MM.1S (cell line): ENCODE measurements around the gene UCMA.

Experiments
- DNase-seq: peaks from one replicate; pipeline ENCODE4 v3.0.0-alpha.2; 2015
- H2AFZ ChIP-seq: fragments of 300-600 bp; sonication (generic); 2 replicates; pipeline ENCODE4 v1.6.0; 2016; ENCODE audit warnings: antibody characterized with exemption, low read length
- H3F3A ChIP-seq: fragments of 300-600 bp; sonication (generic); 2 replicates; pipeline ENCODE4 v1.6.1; 2016; ENCODE audit warnings: mild to moderate bottlenecking, antibody characterized with exemption, low read length, moderate library complexity, mixed read lengths; ENCODE audit not compliant: insufficient read depth
- H3K27ac ChIP-seq: fragments of 300-600 bp; sonication (generic); 2 replicates; pipeline ENCODE4 v1.5.1; 2016; ENCODE audit warnings: mild to moderate bottlenecking, low read length
- H3K27me3 ChIP-seq: fragments of 300-600 bp; sonication (generic); replicated peaks from 2 replicates; pipeline ENCODE4 v1.6.0; 2016; ENCODE audit warnings: low read length; ENCODE audit not compliant: insufficient read depth
- H3K36me3 ChIP-seq: fragments of 300-600 bp; sonication (generic); replicated peaks from 2 replicates; pipeline ENCODE4 v1.6.1; 2016; ENCODE audit warnings: mild to moderate bottlenecking, low read length, mixed read lengths; ENCODE audit not compliant: insufficient read depth
- H3K4me1 ChIP-seq: fragments of 300-600 bp; sonication (generic); 2 replicates; pipeline ENCODE4 v1.6.1; 2016; ENCODE audit warnings: low read length, mixed read lengths
- H3K4me2 ChIP-seq: fragments of 300-600 bp; sonication (generic); 2 replicates; pipeline ENCODE4 v1.6.0; 2016; ENCODE audit warnings: low read depth, low read length
- H3K4me3 ChIP-seq: fragments of 300-600 bp; sonication (generic); 2 replicates; pipeline ENCODE4 v1.5.1; 2016; ENCODE audit warnings: low read length, mixed read lengths
- H3K79me2 ChIP-seq: fragments of 300-600 bp; sonication (generic); 2 replicates; pipeline ENCODE4 v1.6.1; 2016; ENCODE audit warnings: mixed run types, low read length, mixed read lengths
- H3K9ac ChIP-seq: fragments of 300-600 bp; sonication (generic); 2 replicates; pipeline ENCODE4 v1.6.1; 2016; ENCODE audit warnings: low read length, mixed read lengths
- H3K9me2 ChIP-seq: fragments of 300-600 bp; sonication (generic); replicated peaks from 2 replicates; pipeline ENCODE4 v1.6.1; 2016; ENCODE audit warnings: mild to moderate bottlenecking, low read length, mixed read lengths; ENCODE audit not compliant: insufficient read depth
- H3K9me3 ChIP-seq: fragments of 300-600 bp; sonication (generic); replicated peaks from 2 replicates; pipeline ENCODE4 v1.6.1; 2016; ENCODE audit warnings: mild to moderate bottlenecking, low read length, mixed read lengths; ENCODE audit not compliant: insufficient read depth
- H4K20me1 ChIP-seq: fragments of 300-600 bp; sonication (generic); 2 replicates; pipeline ENCODE4 v1.6.1; 2016; ENCODE audit warnings: mild to moderate bottlenecking, low read length, moderate library complexity, mixed read lengths; ENCODE audit not compliant: insufficient read depth
- EZH2 ChIP-seq: fragments of 300-600 bp; sonication (generic); optimal IDR thresholded peaks from 2 replicates; pipeline ENCODE3; 2017; ENCODE audit warnings: low read depth, mild to moderate bottlenecking, antibody characterized with exemption, low read length, mixed read lengths
- EZH2phosphoT487 ChIP-seq: fragments of 300-600 bp; sonication (generic); IDR thresholded peaks from 2 replicates; pipeline ENCODE4 v1.6.1; 2018; ENCODE audit warnings: antibody characterized with exemption, low read length
- TF ChIP-seq, protein P1 (sequence below): fragments of 300-600 bp; sonication (generic); IDR thresholded peaks from 2 replicates; pipeline ENCODE4 v1.5.1; 2016; ENCODE audit warnings: antibody characterized with exemption, low read length, mixed read lengths

UCMA gene

DNA sequence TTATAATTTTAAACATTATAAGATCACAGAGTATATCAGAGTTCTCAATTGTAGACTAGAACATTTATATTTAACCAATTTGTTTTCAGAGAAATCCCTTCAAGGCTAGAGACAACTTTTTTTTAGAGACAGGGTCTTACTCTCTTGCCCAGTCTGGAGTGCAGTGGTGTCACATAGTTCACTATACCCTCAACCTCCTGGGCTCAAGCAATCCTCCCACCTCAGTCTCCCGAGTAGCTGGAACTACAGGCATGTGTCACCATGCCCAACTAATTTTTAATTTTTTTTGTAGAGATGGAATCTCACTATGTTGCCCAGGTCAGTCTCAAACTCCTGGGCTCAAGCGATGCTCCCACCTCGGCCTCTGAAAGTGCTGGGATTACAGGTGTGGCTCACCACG, 15.3 kb downstream of the UCMA start:
- no peak overlapping the region for H2AFZ ChIP-seq
- H3K36me3 ChIP-seq, result no peaks in the 10 kb centered on the region
- no peaks in the 10 kb centered on the region for H3K27me3 ChIP-seq
- no peak overlapping the region for H3K27ac ChIP-seq
- H3K4me3 ChIP-seq, result no peak overlapping the region
- H3K79me2 ChIP-seq, result no peaks in the 10 kb centered on the region
- no peaks in the 10 kb centered on the region for H4K20me1 ChIP-seq
- no peaks in the 10 kb centered on the region for H3K9me3 ChIP-seq
- H3K9ac ChIP-seq, result no peak overlapping the region
- H3F3A ChIP-seq, result peaks cover 8% of the 10 kb centered on the region
- H3K9me2 ChIP-seq, result no peaks in the 10 kb centered on the region
- H3K4me2 ChIP-seq, result no peak overlapping the region
- peaks cover 10% of the 10 kb centered on the region for H3K4me1 ChIP-seq
- DNase-seq, result no peak
- TF ChIP-seq, protein P1, sequence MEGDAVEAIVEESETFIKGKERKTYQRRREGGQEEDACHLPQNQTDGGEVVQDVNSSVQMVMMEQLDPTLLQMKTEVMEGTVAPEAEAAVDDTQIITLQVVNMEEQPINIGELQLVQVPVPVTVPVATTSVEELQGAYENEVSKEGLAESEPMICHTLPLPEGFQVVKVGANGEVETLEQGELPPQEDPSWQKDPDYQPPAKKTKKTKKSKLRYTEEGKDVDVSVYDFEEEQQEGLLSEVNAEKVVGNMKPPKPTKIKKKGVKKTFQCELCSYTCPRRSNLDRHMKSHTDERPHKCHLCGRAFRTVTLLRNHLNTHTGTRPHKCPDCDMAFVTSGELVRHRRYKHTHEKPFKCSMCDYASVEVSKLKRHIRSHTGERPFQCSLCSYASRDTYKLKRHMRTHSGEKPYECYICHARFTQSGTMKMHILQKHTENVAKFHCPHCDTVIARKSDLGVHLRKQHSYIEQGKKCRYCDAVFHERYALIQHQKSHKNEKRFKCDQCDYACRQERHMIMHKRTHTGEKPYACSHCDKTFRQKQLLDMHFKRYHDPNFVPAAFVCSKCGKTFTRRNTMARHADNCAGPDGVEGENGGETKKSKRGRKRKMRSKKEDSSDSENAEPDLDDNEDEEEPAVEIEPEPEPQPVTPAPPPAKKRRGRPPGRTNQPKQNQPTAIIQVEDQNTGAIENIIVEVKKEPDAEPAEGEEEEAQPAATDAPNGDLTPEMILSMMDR, result no peak
- TF ChIP-seq EZH2, result no peak
- no peak for TF ChIP-seq EZH2phosphoT487

DNA sequence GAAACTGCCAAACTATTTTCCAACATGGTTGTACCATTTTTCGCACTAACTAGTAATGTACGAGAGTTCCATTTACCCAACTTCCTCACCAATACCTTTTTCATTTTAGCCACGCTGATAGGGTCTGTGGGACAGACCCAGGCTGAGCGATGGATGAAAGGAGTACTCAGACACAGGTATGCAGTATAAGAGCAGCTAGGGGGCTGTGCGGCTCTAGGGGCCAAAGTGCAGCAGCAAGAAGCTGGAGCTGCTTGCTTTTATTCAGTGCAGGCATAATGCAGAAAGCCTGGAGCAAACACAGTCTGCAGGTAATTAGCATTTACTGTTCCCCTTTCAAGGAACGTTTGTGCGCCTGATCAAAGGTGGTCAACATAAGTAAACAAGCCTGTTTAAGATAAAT, 21.0 kb downstream of the UCMA start:
- no peak overlapping the region for H3K27ac ChIP-seq
- no peaks in the 10 kb centered on the region for H3K27me3 ChIP-seq
- H3K4me2 ChIP-seq, result no peak overlapping the region
- no peaks in the 10 kb centered on the region for H3K4me1 ChIP-seq
- TF ChIP-seq EZH2, result no peak
- no peak for TF ChIP-seq EZH2phosphoT487
- TF ChIP-seq, protein P1, result no peak
- H2AFZ ChIP-seq, result no peak overlapping the region
- no peak for DNase-seq
- no peaks in the 10 kb centered on the region for H3F3A ChIP-seq
- no peak overlapping the region for H3K4me3 ChIP-seq
- H3K9me2 ChIP-seq, result no peaks in the 10 kb centered on the region
- H3K79me2 ChIP-seq, result no peaks in the 10 kb centered on the region
- no peak overlapping the region for H3K9ac ChIP-seq
- H4K20me1 ChIP-seq, result no peaks in the 10 kb centered on the region
- H3K9me3 ChIP-seq, result no peaks in the 10 kb centered on the region
- H3K36me3 ChIP-seq, result no peaks in the 10 kb centered on the region; the same call in 1 of the 2 replicates

DNA sequence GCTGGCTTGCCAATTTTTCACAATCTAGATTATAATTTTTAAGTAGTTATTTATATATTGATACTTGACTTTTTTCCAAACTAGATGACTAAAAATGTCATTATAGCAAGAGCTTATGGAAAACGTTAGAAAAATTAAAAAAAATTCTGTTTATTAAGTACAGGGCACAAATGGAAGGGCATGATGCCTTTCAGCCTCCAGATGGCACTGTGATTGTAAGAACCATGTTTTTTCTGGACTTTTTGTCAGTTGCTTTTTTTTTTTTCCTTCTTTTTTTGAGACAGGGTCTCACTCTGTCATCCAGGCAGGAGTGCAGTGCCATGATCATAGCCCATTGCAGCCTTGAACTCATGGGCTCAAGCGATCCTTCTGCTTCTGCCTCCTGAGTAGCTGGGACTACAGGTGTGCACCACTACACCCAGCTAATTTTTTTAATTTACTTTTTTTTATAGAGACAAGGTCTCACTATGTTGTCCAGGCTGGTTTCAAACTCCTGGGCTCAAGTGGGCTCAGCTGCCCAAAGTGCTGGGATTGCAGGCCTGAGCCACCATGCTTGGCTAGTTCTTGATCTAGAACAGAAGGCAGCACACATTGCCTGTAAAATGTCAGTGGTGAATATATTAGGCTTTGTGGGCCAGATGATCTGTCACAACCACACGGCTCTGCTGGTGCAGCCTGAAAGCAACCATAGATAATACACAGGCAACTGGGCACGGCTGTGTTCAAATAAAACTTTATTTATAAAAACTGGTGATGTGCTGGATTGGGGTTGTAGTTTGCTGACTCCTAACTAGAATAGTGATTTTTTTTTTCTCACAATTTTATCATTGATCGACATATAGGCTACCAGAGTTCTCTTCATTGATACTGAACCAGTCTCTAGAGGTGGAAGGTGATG, 27.4 kb downstream of the UCMA start:
- no peaks in the 10 kb centered on the region for H3K79me2 ChIP-seq
- no peak overlapping the region for H3K27ac ChIP-seq
- no peak overlapping the region for H3K4me3 ChIP-seq
- H3K36me3 ChIP-seq, result no peaks in the 10 kb centered on the region; the same call in 1 of the 2 replicates
- no peaks in the 10 kb centered on the region for H4K20me1 ChIP-seq
- no peaks in the 10 kb centered on the region for H3K4me1 ChIP-seq
- no peaks in the 10 kb centered on the region for H3K27me3 ChIP-seq
- no peaks in the 10 kb centered on the region for H3F3A ChIP-seq
- H3K4me2 ChIP-seq, result no peak overlapping the region
- no peak for TF ChIP-seq EZH2
- TF ChIP-seq, protein P1, result peak; percentile 48
- no peaks in the 10 kb centered on the region for H3K9me2 ChIP-seq
- H3K9me3 ChIP-seq, result no peaks in the 10 kb centered on the region
- no peak overlapping the region for H3K9ac ChIP-seq
- no peak overlapping the region for H2AFZ ChIP-seq
- DNase-seq, result peak; percentile 47
